Measurements from ENCODE around the gene CBX7.
A peak's percentile ranks its signal among the peaks of the same experiment; 100 is the strongest.

The CBX7 gene

DNA sequence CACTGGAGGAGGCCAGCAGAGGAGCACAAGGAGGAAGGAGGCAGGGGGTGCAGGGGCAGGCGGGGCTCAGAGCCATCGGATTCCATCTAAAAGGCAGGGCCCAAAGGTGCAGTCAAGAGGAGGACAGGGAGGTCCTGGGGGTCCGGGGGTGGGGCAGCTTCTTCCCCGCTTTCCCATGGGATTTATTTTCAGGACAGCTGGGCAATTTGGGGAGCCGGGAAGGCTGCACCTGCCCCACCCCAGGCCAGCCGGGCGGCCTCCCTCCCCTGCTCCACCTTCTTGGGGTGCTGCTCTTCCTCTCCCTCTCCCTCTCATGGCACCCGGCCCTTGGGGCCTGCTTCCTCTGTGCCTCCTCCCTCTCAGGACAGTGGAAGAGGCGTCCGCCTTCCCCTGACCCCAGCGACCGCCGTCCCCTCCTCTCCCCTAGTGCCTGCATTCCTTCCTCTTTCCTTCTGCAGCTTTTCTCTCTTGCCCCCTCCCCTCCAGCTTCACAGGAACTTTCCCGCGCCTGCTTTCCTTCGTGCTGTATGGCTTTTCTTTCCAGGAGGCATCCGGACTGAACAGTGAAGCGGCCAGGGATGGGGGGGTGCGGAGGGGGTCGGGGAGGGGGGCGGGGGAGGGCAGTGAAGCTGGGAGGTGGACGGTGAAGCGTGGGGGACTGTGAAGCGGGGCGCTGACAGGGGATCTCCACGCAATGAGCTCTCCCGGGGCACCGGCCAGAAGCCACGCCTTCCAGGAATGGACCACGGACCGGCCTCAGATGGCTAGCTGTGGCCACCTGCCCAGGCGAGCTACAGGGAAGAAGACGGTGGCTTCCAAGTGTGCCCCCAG lies 28.5 kb downstream of the CBX7 start:
- DNase-seq (ENCODE audit: low spot score): peak; percentile 63

DNA sequence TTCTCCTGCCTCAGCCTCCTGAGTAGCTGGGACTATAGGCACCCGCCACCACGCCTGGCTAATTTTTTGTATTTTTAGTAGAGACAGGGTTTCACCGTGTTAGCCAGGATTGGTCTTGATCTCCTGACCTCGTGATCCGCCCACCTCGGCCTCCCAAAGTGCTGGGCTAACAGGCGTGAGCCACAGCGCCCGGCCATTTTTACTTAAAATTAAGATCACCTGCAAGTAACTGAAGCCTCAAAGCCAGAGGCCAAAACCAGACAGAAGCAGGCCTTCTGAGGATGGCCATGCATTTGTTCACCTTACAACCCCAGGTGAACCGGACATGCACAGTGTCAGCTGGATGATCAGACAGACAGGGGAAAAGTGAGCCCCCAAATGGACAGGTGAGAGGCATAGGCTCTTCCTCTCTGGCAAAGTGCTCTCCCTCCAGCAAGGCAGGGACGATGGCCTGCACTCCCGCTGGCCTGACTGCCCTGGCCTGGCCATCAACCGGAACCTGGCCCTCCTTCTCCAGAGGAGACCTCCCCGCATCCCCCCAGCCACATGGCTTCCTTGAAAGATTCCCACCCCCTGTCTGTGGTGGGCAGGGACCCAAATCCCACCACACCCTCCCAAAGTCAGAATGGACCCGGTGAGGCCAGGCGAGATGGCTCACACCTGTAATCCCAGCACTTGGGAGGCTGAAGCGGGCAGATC lies 29.6 kb downstream of the CBX7 start:
- DNase-seq (ENCODE audit: low spot score): peak; percentile 2

DNA sequence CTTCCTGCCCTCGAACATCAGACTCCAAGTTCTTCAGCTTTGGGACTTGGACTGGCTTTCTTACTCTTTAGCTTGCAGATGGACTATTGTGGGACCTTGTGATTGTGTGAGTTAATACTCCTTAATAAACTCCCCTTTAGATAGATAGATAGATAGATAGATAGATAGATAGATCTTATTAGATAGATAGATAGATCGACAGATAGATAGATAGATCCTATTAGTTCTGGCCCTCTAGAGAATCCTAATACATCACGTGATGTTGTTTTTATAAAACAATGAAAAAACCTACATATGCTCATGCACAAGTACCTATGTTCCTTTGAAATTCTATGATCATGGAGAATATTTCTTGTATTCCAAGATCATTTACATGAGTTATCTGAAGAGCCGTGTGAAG lies 31.5 kb downstream of the CBX7 start:
- no peak for DNase-seq (ENCODE audit: low spot score)

DNA sequence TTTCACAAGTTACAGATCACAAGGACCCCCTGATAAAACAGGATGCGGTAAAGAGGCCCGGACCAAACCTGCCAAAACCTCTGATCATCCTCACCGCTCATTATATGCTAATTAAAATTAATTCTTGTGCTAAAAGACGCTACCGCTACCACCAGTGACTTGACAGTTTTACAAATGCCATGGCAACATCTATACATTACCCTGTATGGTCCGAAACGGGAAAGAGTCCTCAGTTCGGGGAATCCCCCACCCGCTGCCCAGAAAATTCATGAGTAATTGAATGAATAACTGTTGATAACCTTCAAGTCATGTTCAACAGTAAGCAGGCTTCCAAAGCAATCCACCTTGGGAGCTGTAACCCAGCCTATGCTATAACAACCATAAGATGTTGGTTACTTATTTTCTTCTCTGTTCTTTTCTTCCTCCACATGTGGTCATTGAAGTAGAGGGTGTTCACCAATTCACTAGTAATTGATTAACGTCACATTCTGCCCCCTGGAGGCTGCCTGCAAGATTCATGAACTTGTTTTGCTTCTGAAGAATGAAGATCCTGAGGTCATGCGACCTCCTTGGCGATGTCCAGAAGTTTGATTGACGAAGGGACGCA lies 34.8 kb downstream of the CBX7 start:
- DNase-seq (ENCODE audit: low spot score): peak; percentile 39

DNA sequence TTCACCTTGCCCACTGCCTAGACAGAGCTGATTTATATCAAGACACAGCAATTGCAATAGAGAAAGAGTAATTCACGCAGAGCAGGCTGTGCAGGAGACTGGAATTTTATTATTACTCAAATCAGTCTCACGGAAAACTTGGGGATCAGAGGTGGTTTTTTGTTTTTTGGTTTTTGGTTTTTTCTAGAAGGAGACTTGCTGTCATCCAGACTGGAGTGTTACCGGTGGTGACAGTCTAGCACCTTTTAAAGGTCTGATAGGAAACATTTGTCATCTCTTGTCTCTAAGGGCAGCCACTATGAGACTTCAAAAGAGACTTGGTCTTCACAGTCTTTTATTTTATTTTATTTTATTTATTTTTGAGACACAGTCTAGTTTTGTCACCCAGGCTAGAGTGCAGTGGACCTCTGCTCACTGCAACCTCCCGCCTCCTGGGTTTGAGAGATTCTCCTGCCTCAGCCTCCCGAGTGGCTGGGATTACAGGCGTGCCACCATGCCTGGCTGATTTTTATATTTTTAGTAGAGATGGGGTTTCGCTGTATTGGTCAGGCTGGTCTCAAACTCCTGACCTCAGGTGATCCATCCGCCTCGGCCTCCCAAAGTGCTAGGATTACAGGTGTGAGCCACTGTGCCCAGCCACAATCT lies 36.4 kb downstream of the CBX7 start:
- no peak for DNase-seq (ENCODE audit: low spot score)

DNA sequence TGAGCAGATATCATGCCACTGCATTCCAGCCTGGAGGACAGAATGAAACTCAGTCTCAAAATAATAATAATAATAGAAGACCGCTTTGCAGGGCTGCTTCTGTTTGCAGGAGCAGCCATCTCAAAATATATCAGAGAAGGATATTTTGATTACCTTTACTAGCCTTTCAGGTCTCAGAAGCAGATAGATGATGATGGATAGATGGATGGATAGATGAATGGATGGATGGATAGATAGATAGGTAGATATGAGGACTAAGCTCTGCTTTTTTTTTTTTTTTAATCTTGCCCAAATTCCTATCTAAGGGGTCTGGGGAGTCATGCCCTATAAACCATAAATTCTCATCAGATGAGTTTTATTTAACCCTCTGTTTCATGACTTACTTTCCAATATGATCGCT lies 36.9 kb downstream of the CBX7 start:
- DNase-seq (ENCODE audit: low spot score): no peak

DNA sequence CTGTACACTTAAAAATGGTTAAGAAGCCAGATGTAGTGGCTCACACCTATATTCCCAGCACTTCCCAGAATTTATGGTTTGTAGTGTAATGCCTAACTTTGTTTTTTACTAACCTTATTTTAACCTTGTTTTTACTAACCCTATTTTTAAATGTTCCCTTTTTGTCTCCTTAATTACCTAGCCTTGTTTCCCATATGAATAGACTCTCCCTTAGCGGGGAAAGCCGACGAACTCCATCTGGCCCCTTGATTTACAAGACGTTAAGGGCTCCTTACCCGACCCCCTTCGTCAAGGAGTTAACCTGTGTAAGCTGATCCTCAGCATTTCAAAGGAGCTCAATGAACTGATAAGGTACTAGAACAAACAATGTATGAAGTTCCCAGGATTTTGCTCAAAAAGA lies 38.4 kb downstream of the CBX7 start:
- DNase-seq (ENCODE audit: low spot score): peak; percentile 40

DNA sequence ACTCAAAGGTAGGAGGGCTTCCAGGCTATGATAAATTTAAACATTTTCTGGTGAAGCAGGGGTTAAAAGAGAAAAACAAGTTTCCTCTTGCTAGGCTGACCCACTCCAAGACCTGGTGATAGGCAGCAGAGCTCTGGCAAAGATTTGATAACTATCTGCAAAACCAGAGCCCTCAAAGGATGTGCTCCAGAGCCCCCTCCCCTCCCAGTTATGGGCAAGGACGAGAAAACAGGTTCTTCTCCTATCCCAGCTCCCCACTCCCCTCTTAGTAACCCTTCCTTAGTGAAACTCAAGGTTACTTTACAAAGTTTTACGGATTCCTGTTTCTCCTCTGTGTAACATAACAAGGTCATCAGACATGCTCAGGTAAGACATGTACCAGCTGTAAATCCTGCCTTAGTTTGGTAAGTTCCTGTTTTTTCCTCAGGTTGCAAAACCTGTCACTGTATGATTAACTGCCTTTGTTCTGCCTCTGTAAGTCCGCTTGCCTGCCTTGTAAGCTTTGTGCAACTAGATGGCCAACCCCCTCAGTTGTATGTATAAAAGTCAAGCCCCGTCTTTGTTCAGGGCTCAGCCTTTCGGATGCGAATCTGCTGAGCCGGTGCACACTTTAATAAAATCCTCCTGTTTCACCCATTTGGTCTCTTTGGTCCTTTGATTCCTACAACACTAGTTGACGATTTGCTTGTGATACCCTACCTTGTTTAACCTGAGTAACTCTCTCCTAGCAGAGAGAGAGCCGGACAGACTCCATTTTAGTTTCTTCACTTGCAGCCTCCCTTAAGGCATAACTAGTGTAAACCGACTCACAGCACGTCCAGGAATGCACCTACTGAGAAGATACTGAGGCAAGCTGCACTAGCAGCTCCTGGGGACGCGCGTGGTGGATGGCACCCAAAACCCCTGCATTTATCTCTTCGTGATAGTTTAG lies 41.6 kb downstream of the CBX7 start:
- DNase-seq (ENCODE audit: low spot score): peak; percentile 4

DNA sequence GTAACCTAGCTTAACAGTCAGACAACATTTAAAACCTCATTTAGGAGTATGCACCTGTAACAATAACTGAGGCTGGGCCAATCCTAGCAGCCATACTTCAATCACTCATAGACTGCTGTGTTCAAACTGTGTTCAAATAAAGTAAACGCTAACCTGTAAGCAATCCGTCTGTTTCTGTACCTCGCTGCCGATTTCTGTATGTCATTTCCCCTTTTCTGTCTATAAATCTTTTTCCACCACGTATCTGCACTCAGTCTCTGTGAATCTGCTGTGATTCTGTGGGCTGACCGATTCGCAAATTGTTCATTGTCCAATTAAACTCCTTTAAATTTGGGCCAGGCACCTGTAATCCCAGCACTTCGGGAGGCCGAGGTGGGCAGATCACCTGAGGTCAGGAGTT lies 43.1 kb downstream of the CBX7 start:
- DNase-seq (ENCODE audit: low spot score): no peak

DNA sequence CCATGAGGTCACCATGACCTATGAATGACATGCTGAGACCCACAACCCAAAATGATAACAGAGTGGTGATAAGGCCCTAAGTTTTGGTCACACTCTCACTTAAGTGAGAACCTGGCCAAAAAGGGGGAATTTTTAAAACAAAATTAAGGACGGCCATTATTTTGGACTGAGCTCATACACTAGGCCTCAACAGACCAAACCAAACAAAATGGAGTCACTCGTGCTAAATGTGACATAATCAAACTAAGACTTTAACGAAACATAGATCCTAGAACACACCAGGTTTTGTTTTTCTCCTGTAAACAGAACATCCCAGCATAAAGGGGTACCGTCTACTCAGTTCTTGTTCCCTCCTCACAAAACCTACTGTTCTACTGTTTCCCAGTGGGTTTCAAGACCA lies 44.0 kb downstream of the CBX7 start:
- no peak for DNase-seq (ENCODE audit: low spot score)

DNA sequence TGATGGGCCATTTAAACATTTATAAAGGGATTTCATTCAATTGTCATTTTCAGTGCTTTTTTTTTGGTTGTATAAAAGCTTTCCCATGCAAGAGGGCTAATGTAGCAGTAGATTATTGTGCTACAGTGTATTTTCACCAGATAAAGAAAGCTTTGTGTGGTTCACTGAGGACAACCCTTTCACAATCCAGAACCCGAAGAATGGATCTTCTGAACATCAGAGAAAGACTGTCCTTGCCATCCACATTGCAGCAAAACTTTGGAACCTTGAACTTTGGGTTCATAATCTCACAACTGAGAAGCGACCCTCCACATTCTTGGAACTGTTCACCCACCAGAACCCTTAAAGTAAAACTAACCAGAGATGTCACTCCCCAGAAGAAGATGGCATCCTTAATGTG lies 46.2 kb downstream of the CBX7 start:
- DNase-seq (ENCODE audit: low spot score): no peak

DNA sequence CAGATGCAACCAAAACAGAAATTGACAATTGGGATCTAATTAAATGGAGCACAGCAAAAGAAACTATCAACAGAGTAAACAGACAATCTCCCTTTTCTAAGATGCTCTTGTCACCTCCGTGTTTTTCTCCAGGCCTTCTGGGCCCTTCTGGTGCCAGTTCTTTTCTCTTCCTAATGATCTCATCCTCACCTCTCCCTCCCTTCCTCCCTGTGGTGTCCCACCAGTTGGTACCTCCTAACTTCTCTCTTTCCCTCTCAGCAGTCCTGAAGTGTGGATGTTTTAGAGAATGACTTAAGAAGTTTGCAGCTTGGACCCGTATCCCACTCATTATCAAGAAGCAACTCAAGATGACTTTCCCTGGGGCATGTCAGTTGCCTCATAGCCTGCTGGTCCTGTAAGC lies 49.0 kb downstream of the CBX7 start:
- DNase-seq (ENCODE audit: low spot score): no peak

DNA sequence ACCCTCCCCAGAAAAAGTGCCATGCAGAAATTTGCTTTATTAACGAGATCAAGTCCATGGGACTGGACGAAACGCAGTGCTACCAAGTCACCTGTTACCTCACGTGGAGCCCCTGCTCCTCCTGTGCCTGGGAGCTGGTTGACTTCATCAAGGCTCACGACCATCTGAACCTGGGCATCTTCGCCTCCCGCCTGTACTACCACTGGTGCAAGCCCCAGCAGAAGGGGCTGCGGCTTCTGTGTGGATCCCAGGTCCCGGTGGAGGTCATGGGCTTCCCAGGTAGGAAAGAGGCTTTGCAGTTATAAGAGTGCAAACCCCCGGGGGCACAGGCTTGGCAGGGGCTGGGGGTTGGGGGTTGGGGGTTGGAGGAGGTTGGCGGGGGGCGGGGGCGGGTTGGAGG lies 51.3 kb downstream of the CBX7 start:
- DNase-seq (ENCODE audit: low spot score): no peak

DNA sequence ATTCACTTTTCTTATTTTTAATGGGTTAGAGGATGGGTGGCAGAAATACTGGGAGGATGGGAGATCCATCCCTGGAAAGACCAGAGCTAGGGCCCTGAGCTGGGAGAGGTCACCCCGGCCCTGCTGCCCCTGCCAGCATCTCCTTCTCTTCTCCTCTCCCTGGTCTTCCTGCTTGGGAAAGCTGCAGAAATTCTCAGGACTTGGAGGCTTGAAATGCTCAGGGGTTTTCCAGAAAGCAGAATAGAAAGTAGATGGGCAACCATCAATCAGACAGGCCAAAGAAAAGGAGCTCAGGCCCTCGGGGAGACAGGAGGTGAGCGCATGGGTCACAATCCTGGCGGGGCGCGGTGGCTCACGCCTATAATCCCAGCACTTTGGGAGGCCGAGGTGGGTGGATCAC lies 53.9 kb downstream of the CBX7 start:
- no peak for DNase-seq (ENCODE audit: low spot score)

DNA sequence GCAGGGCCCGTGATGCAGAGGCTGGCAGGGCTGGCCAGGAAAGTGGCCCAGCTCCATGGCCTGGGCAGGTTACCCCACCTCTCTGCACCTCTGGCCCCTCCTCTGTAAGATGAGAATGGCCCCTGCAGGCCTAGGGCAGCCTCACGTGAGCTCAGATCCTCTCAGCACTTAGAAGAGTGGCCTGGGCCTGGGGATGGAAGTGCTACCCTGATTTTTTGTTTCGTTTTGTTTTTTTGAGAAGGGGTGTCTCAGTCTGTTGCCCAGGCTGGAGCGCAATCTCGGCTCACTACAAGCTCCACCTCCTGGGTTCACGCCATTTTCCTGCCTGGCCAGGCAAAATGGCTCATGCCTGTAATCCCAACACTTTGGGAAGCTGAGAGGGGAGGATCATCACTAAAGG lies 54.5 kb downstream of the CBX7 start:
- peak; percentile 68 for DNase-seq (ENCODE audit: low spot score)

DNA sequence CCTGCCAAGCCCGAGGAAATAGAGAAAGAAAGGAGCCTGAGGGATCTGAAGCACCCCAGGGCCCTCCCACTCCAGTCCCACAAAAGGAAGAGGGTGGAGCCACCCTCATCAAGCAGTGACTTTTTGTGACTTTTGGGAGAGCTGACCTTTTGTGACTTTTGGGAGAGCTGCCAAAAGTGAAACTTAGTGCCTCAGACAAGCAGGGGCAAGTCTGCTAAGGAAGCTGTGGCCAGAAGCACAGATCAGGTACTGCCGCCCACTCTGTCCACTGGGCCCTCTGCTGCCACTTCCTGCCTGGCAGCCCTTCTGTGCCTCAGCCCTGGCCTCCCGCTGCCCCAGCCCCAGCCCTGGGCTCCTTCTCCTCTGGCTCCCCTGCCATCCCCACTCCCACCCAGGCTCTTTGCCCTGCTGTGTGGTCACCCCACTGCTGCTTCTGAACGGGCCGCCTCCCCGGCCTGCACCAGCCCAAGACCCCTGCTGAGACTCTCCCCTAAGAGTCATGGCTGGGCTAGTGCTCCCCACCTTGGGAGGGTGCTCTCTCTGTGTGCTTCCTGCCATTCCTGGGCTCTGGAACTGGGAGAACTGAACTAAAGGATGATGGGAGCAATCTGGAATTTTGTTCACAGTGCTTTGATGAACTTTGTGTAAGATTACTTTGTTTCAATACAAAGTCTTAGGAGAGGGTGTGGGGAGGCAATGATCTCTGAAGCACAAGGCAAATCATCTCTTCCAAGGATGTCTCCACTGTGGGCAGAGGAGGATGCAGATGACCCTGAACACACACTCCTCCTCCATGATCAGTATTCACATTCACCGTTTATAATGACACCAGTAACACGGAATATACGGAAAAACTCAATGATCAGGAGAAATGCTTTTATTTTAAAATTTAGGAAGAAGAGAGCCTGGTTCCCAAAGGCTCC lies 55.1 kb downstream of the CBX7 start, which contains the start of gene APOBEC3H:
Gene APOBEC3H (plus strand): TSS at position 147 of the 923 bp plus-strand sequence. CDS start 3,035 bp downstream, outside the sequence.
- no peak for DNase-seq (ENCODE audit: low spot score)

DNA sequence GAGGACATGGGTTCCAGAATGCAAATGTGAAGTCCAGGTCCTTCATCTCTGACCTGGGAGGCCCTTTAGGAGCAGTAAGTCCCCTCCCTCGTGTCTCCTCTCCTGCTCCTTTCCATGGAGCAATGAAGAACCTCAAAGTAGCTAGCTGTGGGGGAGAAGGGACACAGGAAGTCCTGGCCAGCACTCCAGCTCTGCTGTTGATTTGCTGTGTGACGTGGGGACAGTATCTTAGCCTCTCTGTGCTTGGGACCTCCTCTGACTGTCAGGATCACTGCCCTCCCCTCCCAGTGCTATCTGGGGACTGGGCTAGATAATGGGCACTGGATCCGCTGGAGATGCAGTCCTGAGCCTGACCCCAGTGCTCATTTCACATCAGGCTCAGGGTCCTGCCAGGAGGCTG lies 56.5 kb downstream of the CBX7 start:
- no peak for DNase-seq (ENCODE audit: low spot score)

DNA sequence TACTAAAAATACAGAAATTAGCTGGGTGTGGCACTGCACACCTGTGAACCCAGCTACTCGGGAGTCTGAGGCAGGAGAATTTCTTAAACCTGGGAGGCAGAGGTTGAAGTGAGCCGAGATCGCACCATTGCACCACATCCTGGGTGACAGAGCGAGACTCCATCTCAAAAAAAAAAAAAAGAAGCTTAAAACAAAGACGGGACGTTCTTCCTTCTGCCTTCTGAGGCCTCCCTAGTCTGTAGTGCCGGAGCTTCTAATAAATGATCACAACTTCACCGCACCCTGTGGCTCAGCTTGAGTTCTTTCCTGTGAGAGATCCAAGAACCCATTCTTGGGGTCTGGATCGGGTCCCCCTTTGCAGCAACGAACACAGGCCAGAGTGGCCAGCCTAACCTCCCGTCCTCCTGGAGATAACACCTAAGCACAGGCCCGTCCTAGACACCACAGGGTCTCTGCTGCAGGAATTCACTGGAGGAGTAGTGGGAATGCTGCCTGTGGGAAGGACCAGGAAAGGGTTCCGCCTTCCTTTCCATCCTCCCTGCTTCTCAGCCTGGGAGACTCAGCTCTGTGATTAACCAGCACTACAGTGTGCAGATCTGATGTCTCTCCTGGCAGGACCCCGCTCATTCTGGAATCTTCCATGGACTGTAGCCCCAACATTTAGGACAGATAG lies 57.6 kb downstream of the CBX7 start:
- no peak for DNase-seq (ENCODE audit: low spot score)

DNA sequence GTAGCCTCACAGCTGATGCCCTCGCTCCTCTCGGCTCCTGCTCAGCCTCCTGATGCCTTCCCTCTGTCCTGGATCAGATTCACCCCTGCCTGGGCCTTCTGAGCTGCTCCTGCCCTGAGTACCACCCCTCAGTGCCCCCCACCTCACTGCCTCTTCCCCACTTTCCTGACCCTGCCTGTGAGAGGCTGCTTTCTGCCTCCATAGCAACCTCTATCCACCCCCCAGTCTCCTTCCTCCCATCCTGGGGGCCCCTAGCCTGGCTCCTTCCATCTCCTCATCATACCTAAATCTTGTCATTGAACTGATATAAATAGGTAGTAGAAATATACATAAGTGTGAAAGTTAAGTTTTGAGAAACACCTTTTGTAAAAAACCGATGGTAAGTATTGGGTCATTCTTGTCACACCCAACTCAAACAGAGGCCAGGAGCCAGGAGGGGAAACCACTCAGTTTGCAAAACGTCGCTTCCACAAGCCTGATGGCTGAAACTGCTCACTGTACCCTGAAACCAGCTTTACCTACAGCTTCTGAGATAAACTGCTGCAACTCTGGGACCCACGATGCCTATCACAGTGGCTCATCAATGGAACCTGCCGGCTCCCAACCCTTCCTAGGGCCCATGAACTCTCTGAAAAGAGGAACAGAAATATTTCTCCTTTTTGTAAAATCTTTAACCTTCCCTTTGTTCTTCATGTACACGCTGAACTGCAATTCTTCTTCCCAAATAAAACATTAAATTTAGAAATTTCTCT lies 60.2 kb downstream of the CBX7 start:
- no peak for DNase-seq (ENCODE audit: low spot score)
